GM19328 (cell line): Measurements from ENCODE around the gene BAIAP2.
"Not testable (repeated sequence)": the region's sequence is repeated elsewhere in the genome, so short reads cannot be mapped to it uniquely, and the experiment has no call there.

Source experiments
- ATAC-seq: cut with Tn5 transposase; IDR thresholded peaks from one replicate; pipeline ENCODE4 v1.9.1; 2021; ENCODE audit warnings: mild to moderate bottlenecking, moderate library complexity; ENCODE audit not compliant: unreplicated experiment

The BAIAP2 gene

GRCh38 chr17:81000631-81001357 lies 34.2 kb upstream of the BAIAP2 start:
- ATAC-seq, result no peak

- no peak for ATAC-seq
Observed at GRCh38 chr17:81002013-81002384, 33.0 kb upstream of the BAIAP2 start.

GRCh38 chr17:81002409-81003361 lies 32.3 kb upstream of the BAIAP2 start:
- no peak for ATAC-seq

- no peak for ATAC-seq
Observed at GRCh38 chr17:81003711-81004475, 31.1 kb upstream of the BAIAP2 start.

- no peak for ATAC-seq
Observed at GRCh38 chr17:81006891-81007290, 28.1 kb upstream of the BAIAP2 start.

- ATAC-seq, result no peak
Observed at GRCh38 chr17:81008140-81008539, 26.8 kb upstream of the BAIAP2 start.

GRCh38 chr17:81009136-81009535 lies 25.8 kb upstream of the BAIAP2 start:
- no peak for ATAC-seq

GRCh38 chr17:81010935-81011334 lies 24.0 kb upstream of the BAIAP2 start:
- ATAC-seq, result no peak

GRCh38 chr17:81011951-81012350 lies 23.0 kb upstream of the BAIAP2 start:
- no peak for ATAC-seq

- ATAC-seq, result no peak
Observed at GRCh38 chr17:81012574-81013447, 22.1 kb upstream of the BAIAP2 start.

GRCh38 chr17:81013642-81014041 lies 21.3 kb upstream of the BAIAP2 start:
- ATAC-seq, result no peak

- ATAC-seq, result no peak
Observed at GRCh38 chr17:81015136-81015535, 19.8 kb upstream of the BAIAP2 start.

GRCh38 chr17:81016575-81016974 lies 18.4 kb upstream of the BAIAP2 start:
- ATAC-seq, result no peak

GRCh38 chr17:81017330-81017729 lies 17.6 kb upstream of the BAIAP2 start:
- not testable (repeated sequence) for ATAC-seq

GRCh38 chr17:81018044-81018802 lies 16.7 kb upstream of the BAIAP2 start:
- ATAC-seq, result no peak

- ATAC-seq, result no peak
Observed at GRCh38 chr17:81019563-81020442, 15.1 kb upstream of the BAIAP2 start.

- no peak for ATAC-seq
Observed at GRCh38 chr17:81020443-81020766, 14.5 kb upstream of the BAIAP2 start.

- ATAC-seq, result no peak
Observed at GRCh38 chr17:81020767-81021497, 14.0 kb upstream of the BAIAP2 start.
